ENCODE data around the gene DHTKD1. TPM values are rescaled to one million over a fixed set of nuclear protein-coding genes. Genes with fewer than 3 reads are reported as not detected.

The DHTKD1 gene
- polyA plus RNA-seq, 1 of the 3 experiments (the other 2 are of a cell fraction): 17.7 TPM

- TF ChIP-seq, protein P1, sequence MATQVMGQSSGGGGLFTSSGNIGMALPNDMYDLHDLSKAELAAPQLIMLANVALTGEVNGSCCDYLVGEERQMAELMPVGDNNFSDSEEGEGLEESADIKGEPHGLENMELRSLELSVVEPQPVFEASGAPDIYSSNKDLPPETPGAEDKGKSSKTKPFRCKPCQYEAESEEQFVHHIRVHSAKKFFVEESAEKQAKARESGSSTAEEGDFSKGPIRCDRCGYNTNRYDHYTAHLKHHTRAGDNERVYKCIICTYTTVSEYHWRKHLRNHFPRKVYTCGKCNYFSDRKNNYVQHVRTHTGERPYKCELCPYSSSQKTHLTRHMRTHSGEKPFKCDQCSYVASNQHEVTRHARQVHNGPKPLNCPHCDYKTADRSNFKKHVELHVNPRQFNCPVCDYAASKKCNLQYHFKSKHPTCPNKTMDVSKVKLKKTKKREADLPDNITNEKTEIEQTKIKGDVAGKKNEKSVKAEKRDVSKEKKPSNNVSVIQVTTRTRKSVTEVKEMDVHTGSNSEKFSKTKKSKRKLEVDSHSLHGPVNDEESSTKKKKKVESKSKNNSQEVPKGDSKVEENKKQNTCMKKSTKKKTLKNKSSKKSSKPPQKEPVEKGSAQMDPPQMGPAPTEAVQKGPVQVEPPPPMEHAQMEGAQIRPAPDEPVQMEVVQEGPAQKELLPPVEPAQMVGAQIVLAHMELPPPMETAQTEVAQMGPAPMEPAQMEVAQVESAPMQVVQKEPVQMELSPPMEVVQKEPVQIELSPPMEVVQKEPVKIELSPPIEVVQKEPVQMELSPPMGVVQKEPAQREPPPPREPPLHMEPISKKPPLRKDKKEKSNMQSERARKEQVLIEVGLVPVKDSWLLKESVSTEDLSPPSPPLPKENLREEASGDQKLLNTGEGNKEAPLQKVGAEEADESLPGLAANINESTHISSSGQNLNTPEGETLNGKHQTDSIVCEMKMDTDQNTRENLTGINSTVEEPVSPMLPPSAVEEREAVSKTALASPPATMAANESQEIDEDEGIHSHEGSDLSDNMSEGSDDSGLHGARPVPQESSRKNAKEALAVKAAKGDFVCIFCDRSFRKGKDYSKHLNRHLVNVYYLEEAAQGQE (IDR thresholded peaks at IDR 0.05; ENCODE audit: low read depth, low read length): no peak
Observed at GRCh38 chr10:12073526-12073925, 4.8 kb downstream of the DHTKD1 start (continued).

- no peaks in the 10 kb centered on the region for H4K20me1 ChIP-seq (ENCODE audit: insufficient read depth)
- H3K4me3 ChIP-seq (ENCODE audit: low read depth in 2 of 2, low read length in 1 of 2): no peak overlapping the region
- ChIA-PET POLR2A (no interaction called here), CTCF (no interaction called here)
- no peak for TF ChIP-seq FOXJ3 (CRISPR knock-in tag; IDR thresholded peaks at IDR 0.05)
- TF ChIP-seq EP300 (IDR thresholded peaks at IDR 0.05; ENCODE audit: borderline replicate concordance in 1 of 2, low read depth in 1 of 2, low read length in 1 of 2): no peak
- TF ChIP-seq RAD21 (IDR thresholded peaks at IDR 0.05; ENCODE audit: low read length): no peak
- no peak for TF ChIP-seq FOXM1 (IDR thresholded peaks at IDR 0.05; ENCODE audit: low read depth)
- TF ChIP-seq RFX5 (IDR thresholded peaks at IDR 0.05; ENCODE audit: low read length): no peak
- TF ChIP-seq JUND (IDR thresholded peaks at IDR 0.05): no peak
- TF ChIP-seq SIN3A (IDR thresholded peaks at IDR 0.05; ENCODE audit: borderline replicate concordance, low read depth, low read length): no peak
- no peak for TF ChIP-seq ELF1 (IDR thresholded peaks at IDR 0.05)
- TF ChIP-seq USF1 (IDR thresholded peaks at IDR 0.05; ENCODE audit: borderline replicate concordance, low read depth): no peak
- no peak for TF ChIP-seq USF2 (IDR thresholded peaks at IDR 0.05; ENCODE audit: borderline replicate concordance, low read depth, low read length)
- TF ChIP-seq, protein P2, sequence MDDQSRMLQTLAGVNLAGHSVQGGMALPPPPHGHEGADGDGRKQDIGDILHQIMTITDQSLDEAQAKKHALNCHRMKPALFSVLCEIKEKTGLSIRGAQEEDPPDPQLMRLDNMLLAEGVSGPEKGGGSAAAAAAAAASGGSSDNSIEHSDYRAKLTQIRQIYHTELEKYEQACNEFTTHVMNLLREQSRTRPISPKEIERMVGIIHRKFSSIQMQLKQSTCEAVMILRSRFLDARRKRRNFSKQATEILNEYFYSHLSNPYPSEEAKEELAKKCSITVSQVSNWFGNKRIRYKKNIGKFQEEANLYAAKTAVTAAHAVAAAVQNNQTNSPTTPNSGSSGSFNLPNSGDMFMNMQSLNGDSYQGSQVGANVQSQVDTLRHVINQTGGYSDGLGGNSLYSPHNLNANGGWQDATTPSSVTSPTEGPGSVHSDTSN (IDR thresholded peaks at IDR 0.05): no peak
- TF ChIP-seq IRF3 (IDR thresholded peaks at IDR 0.05; ENCODE audit: low read depth, low read length): no peak
- no peak for TF ChIP-seq TCF12 (IDR thresholded peaks at IDR 0.05)
- TF ChIP-seq ZBTB33 (IDR thresholded peaks at IDR 0.05; ENCODE audit: borderline replicate concordance, low read depth): no peak
- H3F3A ChIP-seq (replicated peaks; ENCODE audit: insufficient read depth): peaks cover 6% of the 10 kb centered on the region
- no peak for DNase-seq
- no peaks in the 10 kb centered on the region for H3K9me2 ChIP-seq
- H3K4me2 ChIP-seq: no peak overlapping the region
- no peaks in the 10 kb centered on the region for H3K9me3 ChIP-seq
- H3K36me3 ChIP-seq (replicated peaks in 1 of 2; ENCODE audit: control insufficient read depth in 1 of 2, insufficient read depth in 2 of 2, low read length in 1 of 2): peaks cover 0 to 10% of the 10 kb centered on the region in 2 experiments
- 84% methylated on average over 9 of the region's 9 CpGs for WGBS (ENCODE audit: low lambda C conversion rate)
- H2AFZ ChIP-seq (ENCODE audit: low read depth): no peak overlapping the region
- peaks cover 28% of the 10 kb centered on the region; the same call in 1 of the 2 replicates for H3K79me2 ChIP-seq (ENCODE audit: insufficient read depth)
- no peak overlapping the region for H3K27ac ChIP-seq (ENCODE audit: low read depth in 2 of 2, low read length in 1 of 2)
- H3K9ac ChIP-seq: no peak overlapping the region
- H3K27me3 ChIP-seq (ENCODE audit: insufficient read depth): no peaks in the 10 kb centered on the region
- no peaks in the 10 kb centered on the region for H3K4me1 ChIP-seq (ENCODE audit: control insufficient read depth in 1 of 2, insufficient read depth in 2 of 2, low read depth in 1 of 2, low read length in 1 of 2)
Observed at GRCh38 chr10:12077580-12078180, 8.9 kb downstream of the DHTKD1 start.
